PC-9 (cell line): ENCODE data around the gene SPI1.

ENCODE experiments used
- CTCF ChIP-seq: fragments of 200-600 bp; sonication (generic); conservative IDR thresholded peaks from 2 replicates; pipeline ENCODE4 v1.6.1; 2017; ENCODE audit warnings: mixed run types, antibody characterized with exemption, mild to moderate bottlenecking, moderate library complexity
- EZH2 ChIP-seq: fragments of 200-600 bp; sonication (generic); IDR thresholded peaks from 2 replicates; pipeline ENCODE4 v1.8.0; 2017; ENCODE audit warnings: antibody characterized with exemption, low read depth

- no peak for TF ChIP-seq EZH2
- TF ChIP-seq CTCF: no peak
These were observed 20.2 kb upstream of the SPI1 start for GRCh38 chr11:47398551-47398950.
